Activated T-cell treated with anti-CD3 and anti-CD28 coated beads, Interleukin-2, amount 50 U/mL, for 48 hours (primary cell): ENCODE measurements around the gene GABBR2.
A peak's percentile ranks its signal among the peaks of the same experiment; 100 is the strongest.

Experiments
- DNase-seq, 2 experiments: peaks; one replicate each; pipeline ENCODE4 v3.0.0-alpha.2; 2020

Gene GABBR2

DNA sequence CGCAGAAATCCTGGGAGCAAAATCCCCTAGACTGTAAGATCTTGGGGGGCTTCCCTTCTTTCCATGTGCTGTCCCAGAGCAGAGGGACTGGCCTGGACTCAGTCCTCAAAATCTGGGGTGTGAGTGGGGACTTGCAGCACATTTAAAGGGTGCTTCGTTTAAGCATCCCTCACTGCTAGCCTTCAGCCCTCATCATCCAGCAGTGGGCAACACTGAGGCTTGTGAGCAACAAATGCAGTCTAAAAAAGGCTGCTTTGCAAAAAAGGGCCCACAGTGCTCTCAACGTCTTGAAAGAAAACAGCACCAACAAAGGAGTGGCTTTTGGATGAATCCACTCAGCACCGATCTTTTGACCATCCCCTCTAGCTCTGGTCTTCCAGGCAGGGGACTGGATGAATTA, 325.0 kb downstream of the GABBR2 start:
- no peak for DNase-seq

DNA sequence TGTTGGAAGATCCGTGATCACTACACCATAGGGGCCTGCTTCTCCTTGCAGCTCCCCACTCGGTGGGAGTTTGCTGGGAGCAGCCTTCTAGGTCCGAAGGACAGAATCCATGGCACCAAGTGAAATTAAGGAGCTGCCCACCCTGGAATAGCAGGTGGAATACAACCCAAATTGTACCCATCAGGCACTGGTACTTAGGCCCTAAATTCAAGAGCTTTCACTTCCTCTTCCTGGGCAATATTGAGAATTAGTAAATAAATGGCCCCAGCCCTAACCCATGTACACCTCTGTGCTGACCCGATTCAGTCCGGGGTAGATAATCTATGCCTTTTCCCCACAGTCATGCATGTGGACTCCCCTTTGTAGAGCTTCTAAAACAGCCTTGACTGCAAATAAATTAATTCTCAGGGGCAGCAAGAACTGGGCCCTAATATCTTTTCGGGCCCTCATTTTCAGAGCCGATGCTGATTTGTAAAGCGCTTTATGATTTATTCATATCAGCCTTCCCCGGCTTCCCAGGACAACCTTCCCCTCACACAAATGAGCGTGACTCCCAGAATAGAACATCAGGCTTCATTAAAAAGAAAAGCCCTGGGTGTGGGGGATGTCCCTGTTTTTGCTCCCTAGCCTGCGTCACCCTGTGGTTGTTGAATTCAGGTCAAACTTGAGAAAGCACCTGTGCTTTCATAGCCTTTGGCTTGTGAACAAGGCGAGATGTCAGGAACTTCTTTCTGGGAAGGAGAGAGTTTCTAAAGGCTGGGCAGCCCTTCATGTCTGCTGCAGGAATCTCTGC, 327.2 kb downstream of the GABBR2 start:
- no peak for DNase-seq

DNA sequence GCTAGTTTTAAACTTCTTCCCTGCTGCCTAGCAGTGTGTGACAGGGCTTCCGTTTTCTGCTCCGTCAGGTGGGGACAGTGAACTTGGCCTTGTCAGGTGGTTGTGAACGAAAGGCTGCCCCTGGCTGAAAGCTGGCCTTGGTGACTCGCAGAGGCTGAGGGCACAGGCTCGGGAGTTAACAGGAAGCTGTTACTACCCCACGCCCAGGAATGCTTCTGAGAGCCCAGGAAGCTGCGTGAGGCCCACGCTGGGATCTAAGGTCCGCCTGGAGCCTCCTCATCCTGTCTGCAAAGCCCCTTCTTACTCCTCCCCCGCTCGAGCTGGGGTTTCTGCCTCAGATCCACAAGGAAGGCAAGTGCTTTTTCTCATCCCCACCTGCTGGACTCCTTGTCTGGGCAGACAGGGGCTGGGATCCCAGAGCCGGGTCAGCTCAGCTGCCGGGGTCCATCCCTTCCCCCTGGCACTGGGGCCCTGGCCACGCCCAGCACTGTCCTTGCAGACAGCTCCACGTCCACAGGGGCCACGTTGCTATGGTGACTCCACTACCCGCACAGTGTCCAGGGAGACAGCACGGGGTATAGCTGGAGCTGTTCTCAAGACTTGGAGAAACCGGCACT, 328.6 kb downstream of the GABBR2 start:
- DNase-seq, result no peak

DNA sequence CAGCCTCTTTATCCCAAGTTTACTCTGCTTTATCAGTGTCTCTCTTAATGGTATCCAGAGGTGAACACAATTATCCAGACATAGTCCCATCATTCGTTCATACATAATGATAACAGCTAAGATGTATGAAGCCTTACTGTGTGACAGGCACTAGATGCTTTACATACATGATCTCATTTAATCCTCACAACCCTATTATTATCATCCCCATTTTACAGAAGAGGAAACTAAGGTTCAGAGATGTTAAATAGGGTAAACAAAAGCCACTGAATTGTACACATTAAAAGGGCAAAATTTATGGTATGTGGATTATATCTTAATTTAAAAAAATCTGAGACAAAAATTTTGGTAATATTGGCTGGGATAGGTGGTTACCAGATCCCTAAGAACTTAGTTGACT, 329.2 kb downstream of the GABBR2 start:
- no peak for DNase-seq

DNA sequence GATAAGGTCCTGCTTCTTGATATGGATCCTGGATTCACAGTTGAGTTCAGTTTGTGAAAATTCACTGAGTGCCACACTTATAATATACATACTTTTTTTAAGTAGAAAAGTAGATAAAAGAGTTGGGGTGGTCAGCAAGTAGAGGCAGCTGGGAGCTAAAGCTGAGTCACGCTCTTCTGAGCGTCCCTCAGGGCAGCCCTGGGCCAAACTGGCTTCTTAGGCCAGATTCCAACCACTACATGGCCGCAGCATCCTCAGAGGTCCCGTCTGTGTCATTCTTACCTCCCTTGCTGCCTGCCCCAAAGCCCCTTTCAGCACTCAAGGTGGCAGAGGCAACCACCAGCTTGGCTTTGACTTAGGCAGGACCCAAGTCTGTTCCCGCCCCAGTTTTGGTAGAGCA, 329.9 kb downstream of the GABBR2 start:
- DNase-seq, result no peak

DNA sequence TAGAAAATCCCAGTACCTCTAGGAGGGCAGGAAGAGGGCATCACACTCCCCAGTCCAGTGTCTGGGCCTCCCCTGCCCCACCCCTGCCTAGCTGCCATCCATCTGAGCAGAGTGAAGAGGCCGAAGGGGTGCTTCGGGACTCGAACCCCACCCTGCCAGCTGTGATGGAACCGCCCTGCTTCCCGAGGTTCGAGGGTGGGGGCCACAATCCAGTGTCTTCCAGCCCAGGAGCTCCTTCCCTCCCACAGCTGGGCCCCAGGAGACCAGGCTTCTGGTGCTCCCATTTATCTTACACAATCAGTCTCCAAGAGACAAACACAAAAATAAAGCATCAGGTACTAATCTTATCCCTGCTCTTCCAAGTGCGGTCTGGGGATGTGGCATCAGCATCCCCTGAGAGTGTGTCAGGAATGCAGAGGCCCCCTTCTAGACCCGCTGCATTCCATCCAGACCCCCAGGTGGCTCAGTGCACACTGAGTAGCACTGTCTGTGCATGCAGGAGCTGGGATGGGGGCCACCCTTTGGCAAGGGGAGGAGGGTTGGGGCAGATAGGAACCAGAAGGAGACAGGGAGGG, 330.4 kb downstream of the GABBR2 start:
- no peak for DNase-seq

DNA sequence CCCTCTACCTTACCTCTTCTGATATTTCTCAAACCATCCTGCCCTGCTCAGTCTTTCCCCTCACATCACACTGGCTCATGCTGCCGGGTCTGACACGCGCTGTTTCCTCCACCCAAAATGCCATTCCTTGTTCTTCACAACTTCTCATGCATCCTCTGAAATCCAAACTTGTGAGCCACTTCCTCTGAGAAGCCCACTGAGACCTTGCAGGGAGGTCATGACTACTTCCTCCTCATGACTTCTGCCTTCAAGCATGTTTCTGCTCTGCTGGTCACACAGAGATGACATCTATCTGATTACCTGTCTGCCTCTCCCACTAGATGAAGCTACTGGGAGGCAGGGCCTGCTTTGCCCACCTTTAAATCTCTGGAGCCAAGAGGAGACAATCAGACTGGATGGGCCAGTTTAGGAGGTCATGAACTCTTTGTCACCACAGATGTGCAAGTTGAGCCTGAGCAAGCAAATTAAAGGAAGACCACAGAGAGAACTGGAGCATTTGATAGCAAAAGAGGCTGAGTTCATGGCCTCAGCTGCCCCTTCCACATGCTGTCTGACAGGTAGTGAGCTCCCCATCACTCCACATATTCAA, 333.5 kb downstream of the GABBR2 start:
- DNase-seq, result no peak

DNA sequence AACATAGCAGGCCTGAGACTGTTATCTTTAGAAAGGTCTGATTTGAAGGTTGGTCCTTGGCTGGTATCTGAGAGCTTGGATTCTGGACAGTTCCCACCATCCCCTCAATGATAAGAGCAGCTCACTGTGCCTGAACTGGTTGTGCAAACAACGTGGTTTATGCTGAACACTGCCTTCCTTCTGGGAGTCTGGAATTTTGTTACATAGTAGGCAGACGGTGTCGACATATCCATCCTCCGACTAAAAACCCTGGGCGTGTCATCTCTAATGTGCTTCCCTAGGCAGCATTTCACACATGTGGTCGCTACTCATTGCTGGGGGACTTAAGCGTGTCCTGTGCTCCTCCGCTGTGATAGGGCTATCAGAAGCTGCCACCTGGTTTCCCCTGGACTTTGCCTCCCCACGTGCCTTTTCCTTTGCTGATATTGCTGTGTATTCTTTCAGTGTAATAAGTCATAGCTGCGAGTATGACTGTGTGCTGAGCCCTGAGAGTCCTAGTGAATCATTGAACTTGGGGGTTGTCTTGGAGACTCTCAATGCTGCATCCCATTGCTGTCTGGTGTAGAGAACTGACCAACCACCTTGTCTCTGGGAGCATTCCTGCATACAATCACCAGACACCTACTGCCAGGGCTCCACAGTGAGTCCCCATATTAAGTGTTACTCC, 334.2 kb downstream of the GABBR2 start:
- DNase-seq, result no peak

DNA sequence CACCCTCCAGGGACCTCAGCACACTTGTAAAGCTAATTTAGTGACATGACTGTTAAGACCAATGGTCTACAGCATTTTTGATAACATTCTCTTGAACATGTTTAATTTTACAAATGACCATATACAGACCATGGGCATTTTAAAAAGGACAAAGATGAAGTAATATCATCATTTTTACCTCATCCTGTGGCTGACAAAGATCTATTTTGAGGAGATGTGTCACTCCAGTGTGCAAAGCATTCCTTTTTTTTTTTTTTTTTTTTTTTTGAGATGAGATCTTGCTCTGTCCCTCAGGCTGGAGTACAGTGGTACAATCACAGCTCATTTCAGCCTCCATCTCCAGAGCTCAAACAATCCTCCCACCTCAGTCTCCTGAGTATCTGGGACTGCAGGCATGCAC, 335.1 kb downstream of the GABBR2 start:
- no peak for DNase-seq

DNA sequence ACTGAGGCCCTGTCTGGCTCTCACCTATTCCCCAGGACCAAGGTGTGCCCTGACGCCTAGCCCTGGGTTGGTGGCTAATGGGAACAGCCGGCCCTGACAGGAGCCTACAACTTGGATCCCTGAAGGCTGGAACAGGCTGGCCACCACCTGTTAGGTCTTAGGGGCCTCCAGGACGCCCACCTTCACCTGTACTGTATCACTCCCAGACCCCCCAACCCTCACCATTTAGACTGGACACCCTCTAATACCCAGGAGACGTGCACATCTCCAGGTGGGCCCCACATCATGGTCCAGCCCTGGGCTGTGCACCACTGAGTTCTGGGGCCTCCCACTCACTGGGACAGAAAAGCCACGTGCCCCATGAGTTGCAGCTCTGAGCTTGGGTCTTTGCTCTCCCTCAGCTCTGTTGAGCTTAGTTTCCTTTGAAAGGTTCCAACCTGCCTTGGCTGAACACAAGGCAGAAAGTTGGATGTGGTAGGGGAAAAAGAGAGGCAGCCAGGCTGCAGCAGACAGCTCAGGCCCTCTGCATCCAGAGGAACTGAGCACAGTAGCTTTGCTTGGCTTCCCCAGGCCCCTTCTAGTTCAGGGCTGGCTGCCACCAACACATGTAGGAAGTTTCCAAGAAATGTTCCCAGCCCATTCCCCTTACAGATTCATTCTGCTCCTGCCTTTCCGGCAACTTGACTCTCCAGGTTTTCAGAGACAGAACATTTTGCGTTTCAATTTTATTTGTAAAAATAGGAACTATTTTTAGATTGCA, 336.5 kb downstream of the GABBR2 start:
- DNase-seq, result no peak

DNA sequence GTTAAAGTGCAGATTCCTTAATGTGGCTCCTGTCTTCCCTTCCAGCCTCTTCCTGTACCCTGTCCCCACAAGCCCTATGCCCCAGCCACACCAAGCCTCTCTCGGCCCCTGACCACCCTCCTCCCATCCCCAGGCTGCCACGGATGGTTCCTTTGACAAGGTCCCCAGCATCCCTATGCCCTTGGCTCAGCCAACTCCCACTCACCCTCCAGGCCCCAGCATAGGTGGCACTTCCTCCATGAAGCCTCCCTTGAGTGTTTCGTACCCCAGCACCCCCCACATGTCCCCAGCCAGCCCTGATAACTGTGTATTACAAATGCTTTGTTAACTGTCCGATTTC, 337.8 kb downstream of the GABBR2 start:
- no peak for DNase-seq

DNA sequence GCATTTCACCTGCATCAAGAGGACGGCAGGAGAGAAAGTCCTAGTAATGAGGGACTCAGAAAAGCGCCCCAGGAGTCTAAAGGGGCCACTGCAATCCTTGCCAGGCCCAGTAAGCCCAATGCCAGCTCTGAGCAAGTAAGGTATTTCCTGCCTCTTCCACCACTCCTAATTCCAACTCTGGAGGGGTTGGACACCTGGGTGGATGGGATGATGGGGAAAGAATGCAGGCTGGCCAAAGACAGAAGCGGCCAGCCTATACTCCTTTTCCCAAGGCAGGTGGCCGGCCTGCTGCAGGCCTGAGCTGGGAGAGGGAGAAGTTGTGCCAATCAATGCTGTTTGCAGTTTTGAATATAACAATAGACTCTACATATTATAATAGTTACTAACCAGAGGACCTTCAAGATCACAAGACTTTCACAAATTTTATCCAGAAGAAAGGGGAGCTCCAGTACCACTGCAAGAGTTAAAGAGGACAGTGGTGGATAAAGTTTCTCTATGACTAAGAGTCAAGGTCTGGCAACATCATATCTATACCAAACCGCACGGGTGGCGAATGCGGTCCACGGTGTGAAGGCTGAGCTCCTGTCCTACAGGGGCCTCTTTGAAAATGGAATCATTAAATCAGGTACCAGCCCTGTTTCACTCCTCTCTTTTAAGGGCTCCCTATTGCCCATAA, 338.3 kb downstream of the GABBR2 start:
- DNase-seq, result no peak

DNA sequence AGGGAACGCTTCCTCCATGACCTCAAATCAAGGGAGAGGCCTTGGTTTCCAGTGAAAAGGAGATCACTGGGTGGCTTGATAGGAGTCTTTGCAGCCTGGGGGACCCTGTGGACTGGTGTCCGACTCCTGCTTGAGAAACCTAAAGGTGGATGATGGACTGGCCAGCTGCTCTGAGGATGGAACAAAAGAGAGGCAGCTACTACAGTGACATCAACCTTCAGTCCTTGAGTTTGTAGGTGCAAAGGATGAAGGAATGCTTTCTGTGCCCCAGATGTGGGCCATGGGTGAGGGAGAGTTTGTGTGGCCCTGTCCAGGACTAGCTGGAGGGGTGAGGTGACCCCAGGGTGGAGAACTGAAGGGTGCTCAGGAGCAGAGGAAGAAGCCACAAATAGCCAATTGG, 338.8 kb downstream of the GABBR2 start:
- no peak for DNase-seq

DNA sequence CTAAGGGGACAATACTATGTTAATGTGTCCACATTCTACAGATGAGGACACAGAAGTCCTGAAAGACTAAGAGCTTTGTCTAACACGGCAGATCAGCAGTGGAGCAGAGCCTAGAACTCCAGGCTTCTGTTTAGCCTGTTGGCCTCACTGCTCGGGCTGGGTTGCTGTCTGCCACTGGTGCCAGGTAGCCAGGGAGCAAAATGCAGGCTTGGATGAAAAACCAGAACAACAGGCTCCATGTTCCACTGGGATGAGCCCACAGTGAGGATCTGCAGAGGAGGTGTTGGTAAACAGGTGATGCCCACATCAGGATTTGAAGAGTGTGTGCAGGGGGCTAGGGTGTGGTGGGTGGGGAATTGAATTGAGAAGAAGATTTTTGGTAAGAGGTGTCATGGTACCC, 339.3 kb downstream of the GABBR2 start:
- no peak for DNase-seq

DNA sequence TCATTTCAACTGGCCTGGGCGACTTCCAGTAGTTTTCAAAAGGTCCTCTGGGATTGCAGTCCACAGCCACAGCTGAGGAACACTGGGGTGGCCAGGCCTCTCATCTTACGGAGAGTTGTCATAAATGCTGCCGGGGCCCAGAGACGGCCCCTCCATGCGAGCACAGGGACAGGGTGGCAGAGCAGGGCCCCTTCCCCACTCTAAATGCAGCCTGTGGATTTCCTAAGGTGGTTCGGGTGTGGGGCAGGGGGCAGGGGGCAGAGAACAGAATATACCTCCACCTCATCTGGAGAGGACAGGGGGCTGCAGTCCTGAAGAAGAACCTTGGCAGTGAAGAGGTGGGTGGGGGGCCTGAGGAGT, 339.7 kb downstream of the GABBR2 start:
- no peak for DNase-seq

DNA sequence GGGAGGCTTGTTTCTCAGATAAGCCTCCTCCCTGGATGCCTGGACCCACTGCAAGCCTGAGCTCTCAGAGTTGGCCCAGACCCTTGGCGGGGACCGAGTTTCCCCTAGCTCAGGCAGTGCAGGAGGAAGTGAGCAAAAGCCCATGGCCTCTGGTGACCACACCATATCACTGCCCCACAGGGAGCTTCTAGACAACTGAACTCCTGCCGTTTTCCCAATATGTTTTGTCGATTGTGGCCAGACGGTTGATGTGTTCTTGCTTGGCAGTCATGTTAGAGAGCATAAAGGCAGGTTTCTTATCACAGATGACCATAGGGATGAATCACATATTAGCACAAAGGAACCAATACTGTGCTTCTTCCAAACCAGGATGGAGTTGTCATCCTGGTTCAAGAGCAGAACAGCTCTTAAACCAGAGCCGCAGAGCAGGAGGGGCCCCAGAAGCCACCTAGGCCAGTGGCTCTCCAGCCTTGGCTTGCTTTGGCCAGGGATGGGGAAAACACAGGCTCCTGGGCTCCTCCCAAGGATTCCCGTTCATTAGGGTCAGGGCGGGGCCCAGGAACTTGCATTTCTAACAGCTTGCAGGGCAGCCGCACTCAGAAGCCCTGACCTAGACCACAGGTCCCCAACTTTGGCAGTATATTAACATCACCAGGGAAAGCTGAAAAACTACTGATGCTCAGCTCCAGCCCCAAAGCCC, 340.2 kb downstream of the GABBR2 start:
- DNase-seq, result no peak

DNA sequence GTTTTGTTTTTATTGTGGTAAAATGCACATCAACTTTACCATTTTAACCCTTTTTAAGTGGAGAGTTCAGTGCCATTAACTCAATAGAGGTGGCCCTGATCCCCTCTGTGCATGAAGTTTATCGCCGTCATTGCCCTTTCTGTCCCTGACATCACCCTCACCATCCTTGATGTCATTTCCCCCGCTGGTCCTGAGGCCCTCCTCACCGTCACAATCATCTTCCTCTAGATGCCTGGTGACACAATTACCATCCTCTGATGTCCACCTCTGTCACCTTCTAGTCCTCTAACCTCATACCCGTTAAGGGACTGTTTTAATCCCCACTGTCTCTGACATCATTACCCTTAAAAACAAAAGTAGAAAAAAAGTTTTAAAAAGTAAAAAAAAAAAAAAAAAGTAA, 340.8 kb downstream of the GABBR2 start:
- no peak for DNase-seq

DNA sequence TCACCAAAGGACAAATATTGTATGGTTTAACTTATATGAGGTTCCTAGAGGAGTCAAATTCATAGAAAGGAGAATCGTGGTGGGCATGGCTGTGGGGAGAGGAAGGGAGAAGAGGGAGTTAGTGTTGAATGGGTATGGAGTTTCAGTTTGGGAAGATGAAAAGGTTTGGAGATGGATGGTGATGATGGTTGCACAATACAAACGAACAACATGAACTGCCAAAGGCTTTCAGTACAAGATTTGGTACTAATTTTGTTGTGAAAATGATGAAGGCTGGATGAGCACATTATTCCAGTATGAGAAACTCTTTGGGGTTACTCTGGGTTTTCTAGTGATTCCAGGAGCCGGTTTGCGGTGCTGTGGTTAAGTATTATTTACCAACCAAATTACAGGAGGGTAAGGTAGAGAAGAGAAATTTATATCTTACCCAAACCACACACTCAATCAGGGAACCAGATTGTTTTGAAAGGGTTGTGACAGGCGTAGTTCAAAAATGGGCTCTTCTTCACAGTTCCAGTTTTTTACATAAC, 341.3 kb downstream of the GABBR2 start:
- DNase-seq, result no peak

DNA sequence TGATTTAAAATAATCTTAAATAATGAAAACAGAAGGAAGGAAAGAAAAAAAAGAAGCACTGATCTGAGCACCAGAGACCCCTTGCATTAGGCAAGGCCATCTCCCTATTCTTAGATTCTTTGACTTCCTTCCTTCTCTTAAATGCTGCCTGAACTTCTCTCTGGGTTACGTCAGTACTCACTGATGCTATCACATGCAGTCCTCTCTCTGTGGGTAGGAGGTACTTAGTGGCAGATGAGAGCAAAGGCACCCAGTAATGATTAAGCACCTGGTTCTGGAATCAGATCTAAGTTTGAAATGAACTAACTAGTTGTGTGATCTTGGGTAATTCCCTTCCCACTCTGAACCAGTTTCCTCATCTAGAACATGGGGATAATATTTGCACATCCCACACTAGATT, 343.0 kb downstream of the GABBR2 start:
- no peak for DNase-seq

DNA sequence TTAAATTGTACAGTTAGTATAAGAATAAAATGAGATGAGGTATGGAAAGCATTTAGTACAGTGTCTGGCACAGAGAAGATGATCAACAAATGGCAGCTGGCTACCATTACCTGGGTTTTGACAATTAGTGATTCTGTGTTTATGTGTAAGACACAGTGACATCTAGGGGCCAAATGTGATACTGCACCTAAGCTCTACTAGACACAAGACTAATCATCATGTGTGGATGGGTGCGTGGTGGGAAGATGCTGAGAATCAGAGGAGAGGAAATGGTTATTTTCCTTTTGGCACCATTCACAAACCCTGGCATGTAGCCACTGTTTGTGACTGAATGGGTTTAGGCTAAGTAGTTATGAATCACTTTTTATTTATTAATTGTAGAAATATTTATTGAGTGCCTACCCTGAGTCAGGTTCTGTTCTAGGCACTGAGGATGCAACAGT, 343.5 kb downstream of the GABBR2 start:
- DNase-seq, result peak; percentile 24 to 27

DNA sequence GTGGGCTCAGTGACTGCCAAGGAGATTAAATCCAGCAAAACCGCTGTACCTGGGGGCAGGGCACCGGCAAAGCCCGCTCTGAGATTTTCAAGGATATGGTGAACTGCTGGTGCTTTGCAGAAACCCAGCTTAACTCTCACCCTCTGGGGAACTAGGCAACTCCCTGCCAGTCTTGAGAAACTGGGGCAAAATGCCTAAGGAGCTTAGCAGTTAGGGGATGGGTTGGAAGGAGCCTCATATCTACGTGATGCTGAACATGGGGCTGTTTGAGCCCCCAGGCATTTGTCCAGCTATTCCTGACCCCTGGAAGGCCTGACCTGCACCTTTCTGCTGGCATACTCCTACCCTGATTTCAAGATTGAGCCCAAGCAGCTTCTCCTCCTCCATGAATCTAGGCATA, 344.6 kb downstream of the GABBR2 start:
- DNase-seq, result no peak
